Activated T-helper 1 cell treated with anti-CD3 and anti-CD28 coated beads, Interleukin-12 subunit alpha, Interleukin-12 subunit beta, Interleukin-2, Interleukin-4 antibody, amounts not matched to agents 30 ng/mL and 10 ng/mL and 1 ng/mL, durations not matched to agents 14 hours and 24 hours and 36 hours (primary cell): ENCODE data around the gene SALL4. TPM values are rescaled to one million over a fixed set of nuclear protein-coding genes. Genes with fewer than 3 reads are reported as not detected.
"Not testable (repeated sequence)": the region's sequence is repeated elsewhere in the genome, so short reads cannot be mapped to it uniquely, and the experiment has no call there.

Experiments
- DNase-seq: peaks from one replicate; pipeline ENCODE4 v3.0.0; 2021; ENCODE audit warnings: low spot score
- H3K27ac Mint-ChIP-seq: one replicate; pipeline ENCODE4 v1.8.0; 2021; ENCODE audit warnings: mild to moderate bottlenecking, mixed read lengths
- H3K27me3 Mint-ChIP-seq: one replicate; pipeline ENCODE4 v1.8.0; 2022; ENCODE audit warnings: mild to moderate bottlenecking, moderate library complexity, mixed read lengths; ENCODE audit not compliant: insufficient read depth
- H3K36me3 Mint-ChIP-seq: one replicate; pipeline ENCODE4 v1.8.0; 2021; ENCODE audit warnings: low read depth, mixed read lengths
- H3K4me1 Mint-ChIP-seq: one replicate; pipeline ENCODE4 v1.8.0; 2021; ENCODE audit warnings: low read depth, mixed read lengths
- H3K4me3 Mint-ChIP-seq: one replicate; pipeline ENCODE4 v1.8.0; 2021; ENCODE audit warnings: mild to moderate bottlenecking, moderate library complexity, mixed read lengths
- H3K9me3 Mint-ChIP-seq: one replicate; pipeline ENCODE4 v1.8.0; 2021; ENCODE audit warnings: mixed read lengths
- intact Hi-C: fragments of 100-400 bp; cut with micrococcal nuclease; formaldehyde crosslinking; loops from one replicate; pipeline ENCODE4 v1.15.1; 2024
- total RNA-seq: library from RNA; stranded (reverse); gene quantifications from 2 replicates; pipeline ENCODE4 v1.2.3, GENCODE V29; 2022

Gene SALL4
- total RNA-seq, 1 donor from 2014 or later = 1.0 TPM

DNA sequence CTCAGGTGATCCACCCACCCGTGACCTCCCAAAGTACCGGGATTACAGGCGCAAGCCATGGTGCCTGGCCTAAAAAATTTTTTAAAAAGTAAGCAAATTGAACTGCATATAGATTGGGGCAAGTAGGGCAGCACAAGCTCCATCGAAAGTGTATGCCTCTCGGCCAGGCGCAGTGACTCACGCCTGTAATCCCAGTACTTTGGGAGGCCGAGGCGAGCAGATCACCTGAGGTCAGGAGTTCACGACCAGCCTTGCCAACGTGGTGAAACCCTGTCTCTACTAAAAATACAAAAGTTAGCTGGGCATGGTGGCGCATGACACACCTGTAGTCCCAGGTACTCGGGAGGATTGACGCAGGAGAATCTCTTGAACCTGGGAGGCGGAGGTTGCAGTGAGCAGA, 64.1 kb downstream of the SALL4 start:
- DNase-seq, H3K27ac Mint-ChIP-seq, H3K4me1 Mint-ChIP-seq, H3K9me3 Mint-ChIP-seq, intact Hi-C loops, H3K36me3 Mint-ChIP-seq, H3K4me3 Mint-ChIP-seq, H3K27me3 Mint-ChIP-seq: not testable (repeated sequence)

DNA sequence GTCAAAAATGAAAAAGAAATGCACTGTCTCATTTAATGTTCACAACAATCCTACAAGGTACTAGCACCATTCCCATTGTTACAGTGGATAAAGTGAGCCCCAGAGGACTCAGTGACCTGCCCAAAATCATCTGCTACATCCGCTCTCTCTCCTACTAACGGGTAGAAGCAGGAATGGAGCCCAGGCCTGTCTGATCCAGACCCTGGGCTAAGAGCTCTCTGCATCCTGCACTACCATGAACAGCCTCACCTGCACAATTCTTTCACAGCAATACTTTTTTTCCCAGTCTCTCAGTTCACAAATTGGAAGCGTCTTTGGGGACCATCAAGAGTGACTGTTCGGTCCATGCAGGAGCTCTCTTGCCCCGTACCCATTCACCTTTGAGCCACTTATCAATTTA, 65.4 kb downstream of the SALL4 start:
- Mint-ChIP-seq H3K9me3 (no peaks in the 10 kb centered on the region), H3K27me3 (peaks cover 2% of the 10 kb centered on the region), H3K36me3 (no peaks in the 10 kb centered on the region), H3K4me1 (peaks cover 8% of the 10 kb centered on the region), H3K4me3 (no peak overlapping the region), H3K27ac (no peak overlapping the region)
- intact Hi-C loops = no loop called here
- DNase-seq = no peak

DNA sequence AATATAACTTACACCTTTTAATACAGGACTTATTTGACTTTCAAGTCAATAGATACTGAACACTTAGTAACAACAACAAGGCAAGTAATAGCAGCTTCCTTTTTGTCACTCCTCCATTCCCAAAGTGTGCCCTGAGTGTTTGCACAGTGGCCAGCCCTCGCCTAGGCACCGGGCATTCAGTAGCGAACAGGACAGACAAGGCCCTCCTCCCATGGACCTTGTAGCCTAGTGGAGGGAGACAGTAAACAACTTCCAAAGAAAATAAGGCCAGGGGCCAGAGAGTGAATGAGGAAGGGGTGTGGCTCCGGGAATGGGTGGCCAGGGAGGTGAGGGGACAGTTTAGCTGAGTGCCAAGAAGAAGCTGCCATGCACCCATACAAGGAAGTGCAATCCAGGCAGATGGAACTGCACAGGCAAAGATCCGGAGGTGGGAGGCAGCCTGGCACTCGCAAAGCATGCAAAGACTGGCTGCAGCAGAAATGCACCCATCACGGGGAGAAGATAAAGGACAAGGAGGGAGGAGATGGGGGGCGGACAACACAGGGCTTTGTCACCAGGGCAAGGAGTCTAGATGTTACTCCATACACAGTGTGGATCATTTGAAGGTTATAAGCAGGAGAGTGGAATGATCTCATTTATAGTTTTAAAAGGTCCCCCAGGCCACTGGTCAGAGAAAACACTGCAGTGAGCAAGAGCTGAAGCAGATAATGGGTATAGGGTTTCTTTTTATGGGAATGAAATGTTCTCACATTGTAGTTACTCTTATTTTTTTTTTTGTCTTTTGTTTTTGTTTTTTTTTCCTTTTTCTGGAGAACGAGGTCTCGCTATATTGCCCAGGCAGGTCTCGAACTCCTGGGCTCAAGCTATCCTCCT, 66.4 kb downstream of the SALL4 start:
- H3K4me3 Mint-ChIP-seq = no peak overlapping the region
- peaks cover 2% of the 10 kb centered on the region for H3K27me3 Mint-ChIP-seq
- no peaks in the 10 kb centered on the region for H3K36me3 Mint-ChIP-seq
- no peak for DNase-seq
- H3K9me3 Mint-ChIP-seq = no peaks in the 10 kb centered on the region
- no peak overlapping the region for H3K27ac Mint-ChIP-seq
- peaks cover 8% of the 10 kb centered on the region for H3K4me1 Mint-ChIP-seq
- intact Hi-C loops = no loop called here

DNA sequence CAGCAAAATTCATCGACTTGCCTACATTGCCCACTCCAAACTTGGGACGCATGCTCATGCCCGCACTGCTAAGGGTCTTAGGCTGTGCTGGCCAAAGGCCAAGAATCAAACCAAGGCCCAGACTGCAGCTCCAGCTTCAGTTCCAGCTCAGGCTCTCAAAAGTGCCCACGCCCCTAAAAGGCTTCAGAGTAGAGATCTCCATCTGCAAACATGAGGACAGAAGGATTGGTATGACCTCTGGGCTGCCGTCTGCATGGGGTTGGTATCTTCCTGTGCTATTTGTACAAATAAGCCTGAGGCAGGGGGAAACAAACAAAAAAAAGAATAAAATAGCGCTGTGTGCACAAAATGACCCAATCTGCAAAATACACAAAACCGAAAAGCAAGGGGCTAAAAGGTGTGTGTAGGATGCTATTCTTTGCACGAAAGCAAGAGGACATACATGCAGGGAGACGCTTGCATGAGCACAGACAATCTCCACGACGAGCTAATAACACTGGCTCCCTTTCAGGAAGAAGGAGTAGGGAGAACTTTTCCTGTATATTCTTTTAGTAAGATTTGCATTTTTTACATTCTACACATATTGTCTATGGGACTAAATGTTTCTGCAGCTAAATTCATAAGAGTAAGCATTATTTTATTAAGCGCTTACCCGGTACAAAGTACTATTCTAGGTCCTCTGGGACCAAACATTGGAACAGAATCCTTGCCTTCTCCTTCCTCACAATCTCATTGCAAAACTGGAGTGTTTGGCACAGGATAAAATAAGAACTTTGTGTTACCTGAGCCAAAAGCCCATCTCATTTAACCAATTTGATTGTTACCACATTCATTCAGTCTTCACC, 67.2 kb downstream of the SALL4 start:
- Mint-ChIP-seq H3K27ac (no peak overlapping the region), H3K9me3 (no peaks in the 10 kb centered on the region), H3K36me3 (no peaks in the 10 kb centered on the region), H3K4me1 (peaks cover 8% of the 10 kb centered on the region), H3K4me3 (no peak overlapping the region), H3K27me3 (peaks cover 2% of the 10 kb centered on the region)
- no peak for DNase-seq
- intact Hi-C loops = loop anchor here (5.0 kb wide), 2 partner anchors 32 to 73 kb away; partner anchors contain the start of gene ATP9A

DNA sequence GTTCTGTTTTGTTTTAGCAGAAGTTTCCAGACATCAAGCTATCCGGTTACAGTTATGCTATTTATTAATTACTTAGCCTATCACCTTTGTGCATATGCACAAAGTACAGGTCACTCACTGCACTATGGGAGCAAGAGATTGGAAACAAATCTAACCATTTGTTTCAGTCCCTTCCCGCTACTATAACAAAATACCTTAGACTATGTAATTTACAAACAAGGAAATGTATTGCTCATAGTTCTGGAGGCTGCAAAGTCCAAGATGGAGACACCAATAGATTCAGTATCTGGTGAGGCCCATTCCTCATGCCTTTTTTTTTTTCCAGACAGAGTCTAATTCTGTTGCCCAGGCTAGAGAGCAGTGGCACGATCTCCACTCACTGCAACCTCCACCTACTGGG, 69.3 kb downstream of the SALL4 start:
- Mint-ChIP-seq H3K4me3 (no peak overlapping the region), H3K27ac (no peak overlapping the region), H3K9me3 (no peaks in the 10 kb centered on the region), H3K27me3 (no peaks in the 10 kb centered on the region), H3K4me1 (peaks cover 8% of the 10 kb centered on the region), H3K36me3 (no peaks in the 10 kb centered on the region)
- DNase-seq = no peak
- intact Hi-C loops = loop anchor here (5.0 kb wide), 2 partner anchors 34 to 71 kb away; partner anchors contain the start of gene ATP9A

Other genes with a start within 250 kb of the SALL4 start
- 19.6 and 20.6 TPM in 2 replicates for gene ATP9A, start 34.1 kb downstream of the SALL4 start, total RNA-seq